HepG2 (cell line): ENCODE results near the gene TTPAL. TPM values are rescaled to one million over a fixed set of nuclear protein-coding genes. Genes with fewer than 3 reads are reported as not detected.

ENCODE experiments used
- AGO1 ChIP-seq: fragments of 200-400 bp; formaldehyde crosslinking; IDR thresholded peaks from 2 replicates; pipeline ENCODE4 v1.6.1; 2017; ENCODE audit warnings: mild to moderate bottlenecking, low read depth, low read length, moderate library complexity; ENCODE audit not compliant: poor library complexity, severe bottlenecking
- ELF1 ChIP-seq: sonication (generic); formaldehyde crosslinking; IDR thresholded peaks from 2 replicates; pipeline ENCODE4 v1.4.0; 2020; ENCODE audit warnings: missing genetic modification reagents
- IRF9 ChIP-seq: sonication (generic); formaldehyde crosslinking; IDR thresholded peaks from 2 replicates; pipeline ENCODE4 v1.8.0; 2022; ENCODE audit warnings: missing genetic modification reagents, mild to moderate bottlenecking, borderline replicate concordance
- MED8 ChIP-seq: sonication (generic); formaldehyde crosslinking; IDR thresholded peaks from 2 replicates; pipeline ENCODE4 v1.8.1; 2023; ENCODE audit warnings: mild to moderate bottlenecking, missing genetic modification reagents; ENCODE audit not compliant: insufficient replicate concordance
- MTA3 ChIP-seq: sonication (generic); formaldehyde crosslinking; IDR thresholded peaks from 2 replicates; pipeline ENCODE4 v1.4.0; 2020; ENCODE audit warnings: missing genetic modification reagents
- NR2F2 ChIP-seq: IDR thresholded peaks from 2 replicates; pipeline ENCODE4 v1.6.1; 2012; ENCODE audit warnings: low read depth, inconsistent platforms, borderline replicate concordance
- PITX1 ChIP-seq: sonication (generic); formaldehyde crosslinking; IDR thresholded peaks from 2 replicates; pipeline ENCODE4 v1.5.1; 2020; ENCODE audit warnings: mild to moderate bottlenecking, missing genetic modification reagents
- RORA ChIP-seq: sonication (generic); formaldehyde crosslinking; IDR thresholded peaks from 2 replicates; pipeline ENCODE4 v1.5.0; 2020; ENCODE audit warnings: mild to moderate bottlenecking, missing genetic modification reagents, moderate library complexity
- SNAPC2 ChIP-seq: sonication (generic); formaldehyde crosslinking; IDR thresholded peaks from 2 replicates; pipeline ENCODE4 v1.8.1; 2022; ENCODE audit warnings: mild to moderate bottlenecking, missing genetic modification reagents
- SP5 ChIP-seq: IDR thresholded peaks from 2 replicates; pipeline ENCODE4 v1.6.1; 2016; ENCODE audit warnings: low read depth, borderline replicate concordance
- TFDP2 ChIP-seq: sonication (generic); formaldehyde crosslinking; IDR thresholded peaks from 2 replicates; pipeline ENCODE4 v1.4.0; 2020; ENCODE audit warnings: missing genetic modification reagents
- ZBTB40 ChIP-seq, 2 experiments: fragments of 450-650 bp in 1 of 2; sonication (generic) in 1 of 2; formaldehyde crosslinking in 1 of 2; IDR thresholded peaks; 2 replicates each; pipeline versions ENCODE4 v1.6.1 to v1.8.0; 2016 to 2022; ENCODE audit warnings: antibody characterized with exemption in 1 of 2, mild to moderate bottlenecking in 1 of 2, missing genetic modification reagents in 1 of 2
- ZMAT5 ChIP-seq: sonication (generic); formaldehyde crosslinking; IDR thresholded peaks from 2 replicates; pipeline ENCODE4 v1.5.0; 2020; ENCODE audit warnings: mild to moderate bottlenecking, low read depth, missing genetic modification reagents, borderline replicate concordance
- ZMYM2 ChIP-seq: sonication (generic); formaldehyde crosslinking; IDR thresholded peaks from 2 replicates; pipeline ENCODE4 v1.8.0; 2022; ENCODE audit warnings: mild to moderate bottlenecking, missing genetic modification reagents
- ZNF432 ChIP-seq: sonication (generic); formaldehyde crosslinking; IDR thresholded peaks from 2 replicates; pipeline ENCODE4 v1.5.0; 2020; ENCODE audit warnings: missing genetic modification reagents, mild to moderate bottlenecking, borderline replicate concordance
- ZNF724P ChIP-seq: sonication (generic); formaldehyde crosslinking; IDR thresholded peaks from 2 replicates; pipeline ENCODE4 v1.8.0; 2022; ENCODE audit warnings: missing genetic modification reagents, borderline replicate concordance
- ZNF749 ChIP-seq: sonication (generic); formaldehyde crosslinking; IDR thresholded peaks from 2 replicates; pipeline ENCODE4 v1.8.0; 2022; ENCODE audit warnings: mild to moderate bottlenecking, missing genetic modification reagents, moderate library complexity, borderline replicate concordance
- polyA plus RNA-seq, 8 experiments: library from polyadenylated mRNA; depleted of rRNA in 3 of 8; stranded (reverse) in 7 of 8; unstranded in 1 of 8; fragments of >200 nt; fragmentation: Illumina TruSeq in 4 of 8; extraction: Trizol in 4 of 8; gene quantifications; 2 replicates each; pipeline versions ENCODE4 v1.2.1 to v1.2.3, GENCODE V29; 2011 to 2016; ENCODE audit warnings: low read depth in 4 of 8, missing spikeins in 1 of 8, mixed read lengths in 1 of 8; ENCODE audit not compliant: insufficient read depth in 1 of 8
- total RNA-seq, 5 experiments: library from RNA; depleted of rRNA; stranded (reverse); fragments of >200 nt; fragmentation: Illumina TruSeq; extraction: Trizol; gene quantifications; 2 replicates each; pipeline ENCODE4 v1.2.3, GENCODE V29; 2016; ENCODE audit warnings: low read depth in 1 of 5

The TTPAL gene
- total and polyA plus RNA-seq, 2 of the 13 experiments (the other 11 are each of a cell fraction or from before 2014, with no cell fraction given): 4.3 to 18.8 TPM

GRCh38 chr20:44433751-44434538 lies 41.7 kb upstream of the TTPAL start (continued):
- TF ChIP-seq MTA3 (CRISPR knock-in tag) (no peak), IRF9 (CRISPR knock-in tag) (peak; percentile 55; the same call in 1 of the 2 replicates), ZNF432 (CRISPR knock-in tag) (no peak), TFDP2 (peak; percentile 87), ZMAT5 (CRISPR knock-in tag) (no peak), ZBTB40 (IDR thresholded peaks at IDR 0.05) (no peak), ZBTB40 (CRISPR knock-in tag; IDR thresholded peaks at IDR 0.05) (peak; percentile 19; the same call in 1 of the 2 replicates), PITX1 (CRISPR knock-in tag) (peak; percentile 69), RORA (CRISPR knock-in tag) (no peak), SNAPC2 (CRISPR knock-in tag) (no peak), NR2F2 (peak; percentile 8; the same call in 1 of the 2 replicates), ELF1 (peak; percentile 60), MED8 (CRISPR knock-in tag) (no peak), SP5 (CRISPR knock-in tag) (no peak; the same call in 1 of the 2 replicates), ZNF724P (CRISPR knock-in tag) (no peak), ZMYM2 (peak; percentile 82), ZNF749 (CRISPR knock-in tag) (no peak; the same call in 1 of the 2 replicates), AGO1 (no peak)
